GM12864 (cell line): ENCODE measurements around the gene BCAS2.

ENCODE experiments used
- DNase-seq: peaks from one replicate; pipeline ENCODE4 v3.0.0-alpha.2; 2011; ENCODE audit warnings: low read depth
- H3K4me3 ChIP-seq: 2 replicates; pipeline ENCODE4 v1.5.1; 2011; ENCODE audit warnings: mild to moderate bottlenecking, low read depth, low read length, control low read depth
- TF ChIP-seq, protein P1 (sequence below): IDR thresholded peaks from 2 replicates; pipeline ENCODE4 v1.5.1; 2011; ENCODE audit warnings: low read depth, mild to moderate bottlenecking, moderate library complexity, low read length, control low read depth, inconsistent platforms; ENCODE audit errors: missing control alignments

The BCAS2 gene

GRCh38 chr1:114549137-114549536 lies 32.3 kb downstream of the BCAS2 start:
- TF ChIP-seq, protein P1, sequence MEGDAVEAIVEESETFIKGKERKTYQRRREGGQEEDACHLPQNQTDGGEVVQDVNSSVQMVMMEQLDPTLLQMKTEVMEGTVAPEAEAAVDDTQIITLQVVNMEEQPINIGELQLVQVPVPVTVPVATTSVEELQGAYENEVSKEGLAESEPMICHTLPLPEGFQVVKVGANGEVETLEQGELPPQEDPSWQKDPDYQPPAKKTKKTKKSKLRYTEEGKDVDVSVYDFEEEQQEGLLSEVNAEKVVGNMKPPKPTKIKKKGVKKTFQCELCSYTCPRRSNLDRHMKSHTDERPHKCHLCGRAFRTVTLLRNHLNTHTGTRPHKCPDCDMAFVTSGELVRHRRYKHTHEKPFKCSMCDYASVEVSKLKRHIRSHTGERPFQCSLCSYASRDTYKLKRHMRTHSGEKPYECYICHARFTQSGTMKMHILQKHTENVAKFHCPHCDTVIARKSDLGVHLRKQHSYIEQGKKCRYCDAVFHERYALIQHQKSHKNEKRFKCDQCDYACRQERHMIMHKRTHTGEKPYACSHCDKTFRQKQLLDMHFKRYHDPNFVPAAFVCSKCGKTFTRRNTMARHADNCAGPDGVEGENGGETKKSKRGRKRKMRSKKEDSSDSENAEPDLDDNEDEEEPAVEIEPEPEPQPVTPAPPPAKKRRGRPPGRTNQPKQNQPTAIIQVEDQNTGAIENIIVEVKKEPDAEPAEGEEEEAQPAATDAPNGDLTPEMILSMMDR = no peak
- DNase-seq = no peak
- H3K4me3 ChIP-seq = no peak overlapping the region

DNA sequence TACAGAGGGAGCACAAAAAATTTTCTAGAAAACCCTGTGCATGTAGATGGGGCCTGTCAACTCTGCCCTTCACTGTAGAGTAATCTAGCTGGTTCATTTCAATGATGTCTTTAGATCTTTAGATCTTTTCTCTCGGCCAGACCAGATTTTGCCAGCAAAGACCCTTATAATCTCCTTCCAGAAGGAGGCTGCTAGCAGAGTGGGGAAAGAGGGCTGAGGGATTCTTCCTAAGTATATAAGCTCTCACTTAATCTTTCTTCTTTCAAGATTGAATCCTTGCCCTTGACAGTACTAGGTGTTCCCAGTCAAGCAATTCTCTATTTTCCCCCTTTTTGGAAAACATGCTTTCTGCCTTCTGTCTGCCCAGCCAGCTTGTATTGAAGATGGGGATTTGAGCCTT lies 34.3 kb downstream of the BCAS2 start:
- no peak overlapping the region for H3K4me3 ChIP-seq
- TF ChIP-seq, protein P1 = no peak
- no peak for DNase-seq

GRCh38 chr1:114545796-114546195 lies 35.6 kb downstream of the BCAS2 start:
- H3K4me3 ChIP-seq = no peak overlapping the region
- no peak for DNase-seq

GRCh38 chr1:114545315-114545714 lies 36.1 kb downstream of the BCAS2 start:
- no peak for DNase-seq
- no peak overlapping the region for H3K4me3 ChIP-seq
- TF ChIP-seq, protein P1 = no peak

More at GRCh38 chr1:114545796-114546195, 35.6 kb downstream of the BCAS2 start:
- TF ChIP-seq, protein P1 = no peak

DNA sequence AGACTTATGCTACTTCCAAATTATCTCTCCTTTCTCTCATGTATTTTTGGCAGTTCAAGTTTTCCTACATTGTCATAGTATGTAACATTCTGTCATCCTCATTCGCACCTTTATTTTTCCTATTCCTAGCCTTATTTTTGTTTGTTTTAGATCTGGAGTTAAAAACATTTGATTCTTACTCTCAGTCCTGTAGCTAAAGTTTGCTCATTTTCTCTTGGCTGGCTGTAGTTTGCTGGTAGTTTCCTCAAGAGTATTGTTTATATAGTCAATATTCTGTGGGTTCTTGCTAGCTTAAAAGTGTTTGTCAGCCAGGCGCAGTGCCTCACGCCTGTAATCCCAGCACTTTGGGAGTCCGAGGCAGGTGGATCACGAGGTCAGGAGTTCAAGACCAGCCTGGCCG lies 40.6 kb downstream of the BCAS2 start:
- TF ChIP-seq, protein P1 = no peak
- H3K4me3 ChIP-seq = no peak overlapping the region
- no peak for DNase-seq

GRCh38 chr1:114540272-114540671 lies 41.1 kb downstream of the BCAS2 start:
- no peak for DNase-seq
- TF ChIP-seq, protein P1 = no peak
- no peak overlapping the region for H3K4me3 ChIP-seq

- TF ChIP-seq, protein P1 = no peak
- no peak overlapping the region for H3K4me3 ChIP-seq
- DNase-seq = no peak
Observed at GRCh38 chr1:114536043-114536442, 45.4 kb downstream of the BCAS2 start.
